Right lobe of liver (tissue), 6 donors: ENCODE measurements around the gene RHBDL1. TPM values are rescaled to one million over a fixed set of nuclear protein-coding genes. Genes with fewer than 3 reads are reported as not detected.

ENCODE experiments used
- ATAC-seq, 4 donors: fragments of 200-7000 bp; cut with Tn5 transposase; one replicate each; pipeline ENCODE4 v1.9.1; 2020; ENCODE audit warnings: mild to moderate bottlenecking in 4 of 4, moderate library complexity in 4 of 4
- DNase-seq, 3 donors: peaks; one replicate each; pipeline ENCODE4 v3.0.0-alpha.2; 2020
- H3K27ac ChIP-seq, 3 donors: fragments of 200-600 bp; one replicate each; pipeline ENCODE4 v1.8.0; 2022
- H3K27me3 ChIP-seq, 2 donors: fragments of 200-600 bp; one replicate each; pipeline ENCODE4 v1.8.0; 2022
- H3K36me3 ChIP-seq, 4 donors: fragments of 200-600 bp; sonication (generic) in 1 of 4; one replicate each; pipeline versions ENCODE4 v1.5.1 to v1.8.0; 2017 to 2022; ENCODE audit warnings: control low read depth in 1 of 4
- H3K4me1 ChIP-seq, 4 donors: fragments of 200-600 bp; sonication (generic) in 1 of 4; one replicate each; pipeline versions ENCODE4 v1.5.1 to v1.8.0; 2017 to 2022; ENCODE audit warnings: control low read depth in 1 of 4
- H3K4me3 ChIP-seq, 3 donors: fragments of 200-600 bp; one replicate each; pipeline ENCODE4 v1.8.0; 2022
- H3K9me3 ChIP-seq, 4 donors: fragments of 200-600 bp; sonication (generic) in 1 of 4; one replicate each; pipeline versions ENCODE4 v1.5.1 to v1.8.0; 2017 to 2022; ENCODE audit warnings: control low read depth in 1 of 4
- POLR2A ChIP-seq: fragments of 450-650 bp; IDR thresholded peaks from one replicate; pipeline ENCODE4 v1.6.1; 2017; ENCODE audit warnings: antibody characterized with exemption, mild to moderate bottlenecking
- WGBS: methylation state at CpG from one replicate; pipeline ENCODE4 v1.1.6; 2018; ENCODE audit warnings: low coverage, low lambda C conversion rate; ENCODE audit not compliant: insufficient coverage; ENCODE audit errors: missing lambda C conversion rate; 5-methylcytosine and 5-hydroxymethylcytosine counted together
- intact Hi-C, 2 donors: fragments of 100-400 bp; cut with DNase I; formaldehyde crosslinking; loops; one replicate each; pipeline versions ENCODE4 v1.11.2 to v1.14.1; 2022
- total RNA-seq, 6 experiments: library from RNA; depleted of rRNA in 2 of 6; stranded (reverse); fragments of >200 nt in 2 of 6; fragmentation: NEBNext Ultra II Directional in 3 of 6; extraction: Animal tissue kit (Norgen Biotek cat#: 25700) in 3 of 6; gene quantifications; one replicate each; pipeline versions ENCODE4 v1.1.0 to v1.2.4, GENCODE V29; 2016 to 2023
- TF ChIP-seq, protein P1 (sequence below), 4 donors: fragments of 200-600 bp in 3 of 4; fragments of 450-650 bp in 1 of 4; IDR thresholded peaks; one replicate each; pipeline versions ENCODE4 v1.5.1 to v1.8.0; 2016 to 2022; ENCODE audit warnings: antibody characterized with exemption in 4 of 4, mild to moderate bottlenecking in 2 of 4
- donor health status: DM: no; HTN: yes; CAD: no.
- donor health status: DM: no; HTN: no; CAD: no.
- donor health status: DM: no; HTN: no; CAD: no.
- donor health status: DM: no; HTN: yes; CAD: no.
- donor health status: DM: no; HTN: yes; CAD: no.

RHBDL1 gene
- total RNA-seq, 6 experiments from 2014 or later = 0.37 to 1.1 (median 0.60) TPM

DNA sequence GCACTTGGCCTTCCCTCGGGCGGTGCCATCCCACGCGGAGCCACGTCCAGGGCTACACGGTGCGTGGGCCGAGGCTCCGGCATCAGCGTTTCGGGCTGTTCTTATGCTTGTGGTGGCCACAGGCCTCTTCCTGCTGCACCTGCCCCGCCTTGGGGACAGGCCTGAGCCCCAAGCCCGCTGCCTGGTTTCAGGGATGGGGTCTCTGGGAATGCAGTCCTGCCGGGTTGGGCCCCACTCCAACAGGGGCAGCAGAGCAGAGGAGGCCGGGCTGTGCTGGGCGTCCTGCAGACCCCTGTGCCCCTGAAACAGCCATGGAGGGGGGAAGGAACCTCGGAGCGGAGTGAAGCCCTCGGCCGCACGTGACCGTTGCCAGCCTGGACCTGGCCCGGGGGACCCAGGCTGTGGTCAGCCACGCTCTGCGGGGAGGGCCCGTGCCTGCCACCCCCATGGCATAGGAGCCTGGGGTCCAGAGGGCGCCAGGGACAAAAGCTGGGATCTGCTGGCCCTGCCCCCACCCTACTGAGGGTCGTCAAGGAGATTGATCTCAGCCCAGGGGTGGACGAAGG is 45.1 kb upstream of the RHBDL1 start:
- intact Hi-C loops = loop anchor here in 1 of 2 donors (10.0 kb wide), 1 partner anchor 46 kb away; no protein-coding TSS in a partner anchor
- peak in 1 of 3 donors; percentile 50 for DNase-seq
- Histone ChIP-seq H3K36me3 (peaks cover 0 to 8% (median 0%) of the 10 kb centered on the region in 4 donors), H3K4me3 (no peak overlapping the region), H3K27me3 (no peaks in the 10 kb centered on the region), H3K27ac (peak overlapping the region in 2 of 3 donors; percentile 44 to 70), H3K4me1 (peaks cover 0 to 45% (median 27%) of the 10 kb centered on the region in 4 donors), H3K9me3 (no peaks in the 10 kb centered on the region)
- 33% methylated on average over 2 of the region's 29 CpGs for WGBS
- ATAC-seq = peak in 1 of 4 donors; percentile 1
- TF ChIP-seq POLR2A = no peak
- TF ChIP-seq, protein P1, sequence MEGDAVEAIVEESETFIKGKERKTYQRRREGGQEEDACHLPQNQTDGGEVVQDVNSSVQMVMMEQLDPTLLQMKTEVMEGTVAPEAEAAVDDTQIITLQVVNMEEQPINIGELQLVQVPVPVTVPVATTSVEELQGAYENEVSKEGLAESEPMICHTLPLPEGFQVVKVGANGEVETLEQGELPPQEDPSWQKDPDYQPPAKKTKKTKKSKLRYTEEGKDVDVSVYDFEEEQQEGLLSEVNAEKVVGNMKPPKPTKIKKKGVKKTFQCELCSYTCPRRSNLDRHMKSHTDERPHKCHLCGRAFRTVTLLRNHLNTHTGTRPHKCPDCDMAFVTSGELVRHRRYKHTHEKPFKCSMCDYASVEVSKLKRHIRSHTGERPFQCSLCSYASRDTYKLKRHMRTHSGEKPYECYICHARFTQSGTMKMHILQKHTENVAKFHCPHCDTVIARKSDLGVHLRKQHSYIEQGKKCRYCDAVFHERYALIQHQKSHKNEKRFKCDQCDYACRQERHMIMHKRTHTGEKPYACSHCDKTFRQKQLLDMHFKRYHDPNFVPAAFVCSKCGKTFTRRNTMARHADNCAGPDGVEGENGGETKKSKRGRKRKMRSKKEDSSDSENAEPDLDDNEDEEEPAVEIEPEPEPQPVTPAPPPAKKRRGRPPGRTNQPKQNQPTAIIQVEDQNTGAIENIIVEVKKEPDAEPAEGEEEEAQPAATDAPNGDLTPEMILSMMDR (IDR thresholded peaks at IDR 0.05) = no peak

DNA sequence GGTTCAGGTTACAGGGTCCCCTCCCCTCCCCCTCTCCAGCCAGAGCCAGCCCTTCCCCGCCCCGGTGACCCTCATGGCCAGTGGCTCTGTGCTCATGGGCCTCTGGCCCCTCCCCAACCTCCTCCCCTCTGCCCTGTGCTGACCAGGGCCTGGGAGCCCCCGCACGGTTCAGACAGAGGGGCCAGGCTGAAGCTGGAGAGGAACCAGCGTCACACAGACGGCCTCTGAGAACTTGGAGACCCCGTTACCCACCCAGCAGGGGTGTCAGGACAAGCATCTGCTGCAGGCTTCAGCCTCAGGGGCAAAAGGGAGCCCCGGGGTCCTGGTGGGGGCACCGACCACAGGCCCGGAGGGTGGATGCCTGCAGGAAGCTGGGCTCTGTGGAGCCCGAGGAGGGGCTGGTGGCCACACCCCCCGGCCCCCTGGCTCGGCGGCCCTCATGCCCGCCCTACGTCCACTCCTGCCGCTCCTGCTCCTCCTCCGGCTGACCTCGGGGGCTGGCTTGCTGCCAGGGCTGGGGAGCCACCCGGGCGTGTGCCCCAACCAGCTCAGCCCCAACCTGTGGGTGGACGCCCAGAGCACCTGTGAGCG is 44.6 kb upstream of the RHBDL1 start, which contains the start of gene WFIKKN1:
Gene WFIKKN1 (plus strand): TSS at position 171 of the 591 bp plus-strand sequence. CDS start 269 bp downstream, at position 440.
- Histone ChIP-seq H3K4me1 (peaks cover 0 to 49% (median 27%) of the 10 kb centered on the region in 4 donors), H3K9me3 (no peaks in the 10 kb centered on the region), H3K36me3 (peaks cover 0 to 3% (median 0%) of the 10 kb centered on the region in 4 donors), H3K27ac (peak within 1 kb of the TSS in 2 of 3 donors; percentile 44 to 70), H3K4me3 (no peak within 1 kb of the TSS), H3K27me3 (no peaks in the 10 kb centered on the region)
- peak; percentile 0 to 12 (median 4) for ATAC-seq
- WGBS = 10% methylated on average over 2 of the region's 23 CpGs
- peak; percentile 58 to 72 (median 69) for DNase-seq
- intact Hi-C loops = loop anchor here in 1 of 2 donors (10.0 kb wide), 1 partner anchor 46 kb away; no protein-coding TSS in a partner anchor
- TF ChIP-seq, protein P1 (IDR thresholded peaks at IDR 0.05) = no peak
- no peak for TF ChIP-seq POLR2A

DNA sequence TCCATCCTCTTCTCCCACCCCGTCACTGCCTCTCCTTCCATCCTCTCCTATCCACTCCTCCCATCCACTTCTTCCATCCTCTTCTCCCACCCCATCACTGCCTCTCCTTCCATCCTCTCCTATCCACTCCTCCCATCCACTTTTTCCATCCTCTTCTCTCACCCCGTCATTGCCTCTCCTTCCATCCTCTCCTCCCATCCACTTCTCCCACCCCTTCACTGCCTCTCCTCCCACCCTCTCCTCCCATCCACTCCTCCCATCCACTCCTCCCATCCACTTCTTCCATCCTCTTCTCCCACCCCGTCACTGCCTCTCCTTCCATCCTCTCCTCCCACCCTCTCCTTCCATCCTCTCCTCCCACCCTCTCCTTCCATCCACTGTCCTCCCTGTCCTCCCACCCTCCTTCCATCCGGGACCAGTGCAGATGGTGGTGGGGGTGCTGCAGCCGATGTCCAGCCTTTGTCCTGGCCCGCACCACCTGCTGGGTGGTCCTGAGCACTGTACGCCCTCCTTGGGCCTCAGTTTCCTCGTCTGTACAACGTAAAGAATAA is 43.6 kb upstream of the RHBDL1 start:
- Histone ChIP-seq H3K27ac (no peak overlapping the region), H3K36me3 (no peaks in the 10 kb centered on the region), H3K27me3 (no peaks in the 10 kb centered on the region), H3K4me1 (peaks cover 0 to 49% (median 27%) of the 10 kb centered on the region in 4 donors), H3K9me3 (no peaks in the 10 kb centered on the region), H3K4me3 (no peak overlapping the region)
- TF ChIP-seq, protein P1 (IDR thresholded peaks at IDR 0.05) = no peak
- no peak for TF ChIP-seq POLR2A
- no peak for DNase-seq
- 62% methylated on average over 9 of the region's 9 CpGs for WGBS
- no peak for ATAC-seq
- intact Hi-C loops = loop anchor here in 1 of 2 donors (10.0 kb wide), 1 partner anchor 47 kb away; no protein-coding TSS in a partner anchor

DNA sequence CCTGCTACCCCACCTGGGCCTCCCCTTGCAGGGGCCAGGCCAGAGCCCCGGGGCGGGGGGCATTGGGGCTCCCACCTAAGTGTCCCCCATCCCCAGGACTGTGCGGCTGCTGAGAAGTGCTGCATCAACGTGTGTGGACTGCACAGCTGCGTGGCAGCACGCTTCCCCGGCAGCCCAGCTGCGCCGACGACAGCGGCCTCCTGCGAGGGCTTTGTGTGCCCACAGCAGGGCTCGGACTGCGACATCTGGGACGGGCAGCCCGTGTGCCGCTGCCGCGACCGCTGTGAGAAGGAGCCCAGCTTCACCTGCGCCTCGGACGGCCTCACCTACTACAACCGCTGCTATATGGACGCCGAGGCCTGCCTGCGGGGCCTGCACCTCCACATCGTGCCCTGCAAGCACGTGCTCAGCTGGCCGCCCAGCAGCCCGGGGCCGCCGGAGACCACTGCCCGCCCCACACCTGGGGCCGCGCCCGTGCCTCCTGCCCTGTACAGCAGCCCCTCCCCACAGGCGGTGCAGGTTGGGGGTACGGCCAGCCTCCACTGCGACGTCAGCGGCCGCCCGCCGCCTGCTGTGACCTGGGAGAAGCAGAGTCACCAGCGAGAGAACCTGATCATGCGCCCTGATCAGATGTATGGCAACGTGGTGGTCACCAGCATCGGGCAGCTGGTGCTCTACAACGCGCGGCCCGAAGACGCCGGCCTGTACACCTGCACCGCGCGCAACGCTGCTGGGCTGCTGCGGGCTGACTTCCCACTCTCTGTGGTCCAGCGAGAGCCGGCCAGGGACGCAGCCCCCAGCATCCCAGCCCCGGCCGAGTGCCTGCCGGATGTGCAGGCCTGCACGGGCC is 42.8 kb upstream of the RHBDL1 start:
- ATAC-seq (no peak), DNase-seq (peak in 1 of 3 donors; percentile 58)
- Histone ChIP-seq H3K36me3 (no peaks in the 10 kb centered on the region), H3K4me1 (peaks cover 0 to 50% (median 26%) of the 10 kb centered on the region in 4 donors), H3K9me3 (no peaks in the 10 kb centered on the region), H3K4me3 (no peak overlapping the region), H3K27ac (no peak overlapping the region), H3K27me3 (no peaks in the 10 kb centered on the region)
- TF ChIP-seq POLR2A = no peak
- TF ChIP-seq, protein P1 (IDR thresholded peaks at IDR 0.05) = no peak
- WGBS = 60% methylated on average over 1 of the region's 67 CpGs
- intact Hi-C loops = loop anchor here in 1 of 2 donors (10.0 kb wide), 1 partner anchor 48 kb away; no protein-coding TSS in a partner anchor
